Panc1 (cell line): Measurements from ENCODE around the gene TMEM41B. TPM values are rescaled to one million over a fixed set of nuclear protein-coding genes. Genes with fewer than 3 reads are reported as not detected.

Experiments
- ATAC-seq: fragments of 200-7000 bp; cut with Tn5 transposase; 2 replicates; pipeline ENCODE4 v1.9.1; 2020; ENCODE audit warnings: mild to moderate bottlenecking, moderate library complexity
- BruUV-seq: library from RNA; stranded (reverse); fragments of 400-500 nt; replicated peaks from 2 replicates; lab custom pipeline; 2021; lab: Mats Ljungman, UMichigan
- CTCF ChIA-PET: fragments of 300-600 bp; sonication (Branson Sonifier 250); formaldehyde crosslinking; loops from one replicate; lab custom pipeline; 2022; ENCODE audit warnings: antibody characterized with exemption; lab: Charles Lee
- POLR2A ChIA-PET: fragments of 300-600 bp; sonication (Branson Sonifier 250); formaldehyde crosslinking; loops from one replicate; lab custom pipeline; 2022; ENCODE audit warnings: antibody characterized with exemption; lab: Charles Lee
- DNase-seq: peaks from one replicate; pipeline ENCODE4 v3.0.0-alpha.2; 2010; ENCODE audit warnings: low read depth, low spot score
- H3K27ac ChIP-seq: 2 replicates; pipeline ENCODE4 v1.5.1; 2011; ENCODE audit warnings: mild to moderate bottlenecking, low read length, inconsistent platforms
- H3K27me3 ChIP-seq: fragments of 200-500 bp; sonication (Bioruptor generic); 2 replicates; pipeline ENCODE4 v1.6.0; 2014; ENCODE audit warnings: low read length, inconsistent platforms; ENCODE audit not compliant: control insufficient read depth, insufficient read depth
- H3K36me3 ChIP-seq: fragments of 200-500 bp; sonication (Bioruptor generic); 2 replicates; pipeline ENCODE4 v1.5.1; 2014; ENCODE audit warnings: inconsistent platforms, mild to moderate bottlenecking, low read length, moderate library complexity; ENCODE audit not compliant: control insufficient read depth, insufficient read depth
- H3K4me1 ChIP-seq: 2 replicates; pipeline ENCODE4 v1.5.1; 2011; ENCODE audit warnings: inconsistent platforms, mild to moderate bottlenecking, low read length, moderate library complexity; ENCODE audit not compliant: control insufficient read depth, insufficient read depth
- H3K4me3 ChIP-seq, 2 experiments: 2 replicates each; pipeline ENCODE4 v1.5.1; 2011 to 2012; ENCODE audit warnings: low read depth in 2 of 2, low read length in 2 of 2, mild to moderate bottlenecking in 2 of 2, inconsistent platforms in 1 of 2, moderate library complexity in 1 of 2
- H3K9me3 ChIP-seq: fragments of 200-500 bp; sonication (Bioruptor generic); 2 replicates; pipeline ENCODE4 v1.5.1; 2014; ENCODE audit warnings: low read depth, mild to moderate bottlenecking, inconsistent platforms, low read length, moderate library complexity; ENCODE audit not compliant: control insufficient read depth, insufficient read depth
- CTCF ChIP-seq: fragments of 450-650 bp; IDR thresholded peaks from 2 replicates; pipeline ENCODE4 v1.5.1; 2017; ENCODE audit warnings: mild to moderate bottlenecking
- POLR2AphosphoS5 ChIP-seq: IDR thresholded peaks from 2 replicates; pipeline ENCODE4 v1.6.1; 2012; ENCODE audit warnings: mild to moderate bottlenecking, low read depth, low read length, moderate library complexity
- REST ChIP-seq, 2 experiments: IDR thresholded peaks; 2 replicates each; pipeline ENCODE4 v1.6.1; 2011 to 2012; ENCODE audit warnings: low read depth in 2 of 2, control low read depth in 1 of 2, low read length in 1 of 2, mild to moderate bottlenecking in 1 of 2, moderate library complexity in 1 of 2; ENCODE audit not compliant: insufficient read depth in 1 of 2
- SIN3A ChIP-seq: IDR thresholded peaks from 2 replicates; pipeline ENCODE4 v1.6.1; 2012; ENCODE audit warnings: low read depth, mild to moderate bottlenecking, low read length, moderate library complexity, borderline replicate concordance; ENCODE audit not compliant: insufficient read depth
- TCF7L2 ChIP-seq: IDR thresholded peaks from 2 replicates; pipeline ENCODE4 v1.6.1; 2011; ENCODE audit warnings: mild to moderate bottlenecking, low read depth, low read length, inconsistent platforms
- in situ Hi-C: cut with HindIII; loops from 2 replicates; pipeline ENCODE4 v1.10.0; 2016; ENCODE audit warnings: low sequenced_read_pairs, low pct_unique_long_range_greater_than_20kb
- intact Hi-C: fragments of 100-400 bp; cut with micrococcal nuclease; formaldehyde crosslinking; loops from one replicate; pipeline ENCODE4 v1.10.0; 2022; ENCODE audit not compliant: unreplicated experiment
- total RNA-seq: library from RNA; stranded (reverse); gene quantifications from one replicate; pipeline ENCODE4 v1.2.1, GENCODE V29; 2021; ENCODE audit not compliant: unreplicated experiment

The TMEM41B gene
- total RNA-seq, 1 experiment from 2014 or later, result 126 TPM

- ChIA-PET POLR2A (interaction anchor here (0.9 kb wide), 1 partner anchor 19 kb away, joined by 9 read pairs; no protein-coding TSS in a partner anchor), CTCF (no interaction called here)
- intact Hi-C loops, result no loop called here
- Histone ChIP-seq H3K27me3 (no peaks in the 10 kb centered on the region), H3K36me3 (peaks cover 5% of the 10 kb centered on the region; the same call in 1 of the 2 replicates), H3K4me3 (no peak overlapping the region), H3K27ac (no peak overlapping the region), H3K9me3 (no peaks in the 10 kb centered on the region), H3K4me1 (no peaks in the 10 kb centered on the region)
- DNase-seq (no peak), ATAC-seq (no peak)
- TF ChIP-seq CTCF (no peak), POLR2AphosphoS5 (no peak), SIN3A (no peak), TCF7L2 (no peak), REST (IDR thresholded peaks at IDR 0.05; ENCODE audit: insufficient read depth in 1 of 2, low read depth in 2 of 2, low read length in 1 of 2) (no peak)
- in situ Hi-C loops, result no loop called here
- BruUV-seq, result no TSS peak
Measured at GRCh38 chr11:9293646-9294045, 20.7 kb downstream of the TMEM41B start.

- BruUV-seq, result no TSS peak
- H3K27me3 ChIP-seq, result no peaks in the 10 kb centered on the region
- TF ChIP-seq CTCF (no peak), TCF7L2 (no peak), SIN3A (no peak), REST (IDR thresholded peaks at IDR 0.05; ENCODE audit: insufficient read depth in 1 of 2, low read depth in 2 of 2, low read length in 1 of 2) (no peak), POLR2AphosphoS5 (no peak)
- DNase-seq (no peak), ATAC-seq (peak; percentile 64; the same call in 1 of the 2 replicates)
- no peak overlapping the region for H3K27ac ChIP-seq
- in situ Hi-C loops (no loop called here), intact Hi-C loops (no loop called here)
- H3K4me3 ChIP-seq, result no peak overlapping the region
- peaks cover 4% of the 10 kb centered on the region; the same call in 1 of the 2 replicates for H3K4me1 ChIP-seq
- ChIA-PET CTCF (no interaction called here), POLR2A (interaction anchor here (0.6 kb wide), 2 partner anchors 61 to 183 kb away, joined by 11 to 13 read pairs; no protein-coding TSS in a partner anchor)
- no peaks in the 10 kb centered on the region for H3K9me3 ChIP-seq
- H3K36me3 ChIP-seq, result peaks cover 3% of the 10 kb centered on the region; the same call in 1 of the 2 replicates
Measured at GRCh38 chr11:9285850-9286587, 28.4 kb downstream of the TMEM41B start.
